SH-SY5Y (cell line): ENCODE results near the gene AGAP5.

Experiments used
- GATA2 ChIP-seq: IDR thresholded peaks from 2 replicates; pipeline ENCODE4 v1.6.1; 2011; ENCODE audit warnings: mild to moderate bottlenecking, low read depth, low read length
- GATA3 ChIP-seq: IDR thresholded peaks from 2 replicates; pipeline ENCODE4 v1.6.1; 2011; ENCODE audit warnings: low read depth, mild to moderate bottlenecking, low read length, moderate library complexity

- TF ChIP-seq GATA2: no peak
- no peak for TF ChIP-seq GATA3
Observed at GRCh38 chr10:73646598-73647041, 51.3 kb downstream of the AGAP5 start.
